Endothelial cell of umbilical vein (primary cell): ENCODE data around the gene SAMD11. TPM values are rescaled to one million over a fixed set of nuclear protein-coding genes. Genes with fewer than 3 reads are reported as not detected.

Source experiments
- BruUV-seq: library from RNA; stranded (reverse); fragments of 400-500 nt; replicated peaks from 2 replicates; lab custom pipeline; 2021; lab: Mats Ljungman, UMichigan
- CTCF ChIA-PET: fragments of 300-600, 350-600 bp; sonication (Branson Sonifier 250); formaldehyde crosslinking; loops from one replicate; lab custom pipeline; 2021; ENCODE audit warnings: antibody characterized with exemption, inconsistent platforms; lab: Charles Lee
- POLR2A ChIA-PET: fragments of 300-600, 350-600 bp; sonication (Branson Sonifier 250); formaldehyde crosslinking; loops from one replicate; lab custom pipeline; 2021; ENCODE audit warnings: antibody characterized with exemption, inconsistent platforms; lab: Charles Lee
- DNase-seq: peaks from one replicate; pipeline ENCODE4 v3.0.0-alpha.2; 2011; ENCODE audit warnings: low read depth, low spot score
- FAIRE-seq: peaks from 2 replicates; lab custom pipeline; 2011; peaks lifted over from hg19 to GRCh38; lab: Jason Lieb, UNC
- H2AFZ ChIP-seq: 2 replicates; pipeline ENCODE4 v1.6.0; 2012; ENCODE audit warnings: low read depth, low read length, control low read depth, inconsistent platforms
- H3K27ac ChIP-seq: 2 replicates; pipeline ENCODE4 v1.5.1; 2011; ENCODE audit warnings: low read depth, mild to moderate bottlenecking, control low read depth, low read length, moderate library complexity; ENCODE audit not compliant: insufficient read depth
- H3K27me3 ChIP-seq, 2 experiments: 2 replicates each; pipeline versions ENCODE4 v1.6.0 to v1.6.1; 2011; ENCODE audit warnings: low read length in 2 of 2, mixed read lengths in 1 of 2; ENCODE audit not compliant: control insufficient read depth in 2 of 2, insufficient read depth in 2 of 2
- H3K36me3 ChIP-seq, 2 experiments: 2 replicates in 1 of 2; 3 replicates in 1 of 2; pipeline ENCODE4 v1.5.1; 2011; ENCODE audit warnings: low read length in 2 of 2, mild to moderate bottlenecking in 1 of 2, moderate library complexity in 1 of 2; ENCODE audit not compliant: control insufficient read depth in 2 of 2, insufficient read depth in 2 of 2; ENCODE audit errors: extremely low read depth in 1 of 2
- H3K4me1 ChIP-seq: 3 replicates; pipeline ENCODE4 v1.5.1; 2011; ENCODE audit warnings: mild to moderate bottlenecking, low read length; ENCODE audit not compliant: control insufficient read depth, insufficient read depth; ENCODE audit errors: extremely low read depth
- H3K4me2 ChIP-seq: 2 replicates; pipeline ENCODE4 v1.6.1; 2011; ENCODE audit warnings: low read length, control low read depth, mixed read lengths; ENCODE audit not compliant: insufficient read depth
- H3K4me3 ChIP-seq, 3 experiments: fragments of 200-600 bp in 1 of 3; sonication (generic), shearing (Covaris generic) in 1 of 3; replicated peaks in 1 of 3; 2 replicates each; pipeline ENCODE4 v1.5.1; 2011 to 2016; ENCODE audit warnings: control low read depth in 3 of 3, low read length in 3 of 3, mild to moderate bottlenecking in 2 of 3, inconsistent platforms in 1 of 3, low read depth in 1 of 3, moderate library complexity in 1 of 3; ENCODE audit not compliant: insufficient read depth in 1 of 3
- H3K79me2 ChIP-seq: 2 replicates; pipeline ENCODE4 v1.6.0; 2012; ENCODE audit warnings: low read length, inconsistent platforms; ENCODE audit not compliant: control insufficient read depth, insufficient read depth
- H3K9ac ChIP-seq: replicated peaks from 2 replicates; pipeline ENCODE3; 2011; ENCODE audit warnings: low read length, control low read depth; ENCODE audit not compliant: insufficient read depth; ENCODE audit errors: extremely low read depth
- H3K9me1 ChIP-seq: replicated peaks from 3 replicates; pipeline ENCODE4 v1.6.0; 2011; ENCODE audit warnings: mild to moderate bottlenecking, low read length; ENCODE audit not compliant: control insufficient read depth, insufficient read depth; ENCODE audit errors: extremely low read depth
- H3K9me3 ChIP-seq: replicated peaks from 2 replicates; pipeline ENCODE4 v1.5.1; 2012; ENCODE audit warnings: low read length, inconsistent platforms; ENCODE audit not compliant: control insufficient read depth, insufficient read depth
- H4K20me1 ChIP-seq: replicated peaks from 2 replicates; pipeline ENCODE3; 2011; ENCODE audit warnings: mild to moderate bottlenecking, low read length; ENCODE audit not compliant: control insufficient read depth, insufficient read depth; ENCODE audit errors: extremely low read depth
- EZH2 ChIP-seq: IDR thresholded peaks from 2 replicates; pipeline ENCODE4 v1.6.1; 2012; ENCODE audit warnings: borderline replicate concordance, low read depth, mild to moderate bottlenecking, moderate library complexity, low read length, inconsistent platforms; ENCODE audit not compliant: severe bottlenecking
- JUN ChIP-seq: IDR thresholded peaks from 2 replicates; pipeline ENCODE4 v1.6.1; 2011; ENCODE audit warnings: borderline replicate concordance, low read depth; ENCODE audit not compliant: insufficient read length, insufficient read depth
- MYC ChIP-seq: IDR thresholded peaks from one replicate; pipeline ENCODE4 v1.6.1; 2011; ENCODE audit warnings: mild to moderate bottlenecking, low read depth, low read length
- dilution Hi-C: fragments of 300-500 bp; cut with MboI; formaldehyde crosslinking; loops from one replicate; pipeline ENCODE4 v1.15.0; 2019; ENCODE audit warnings: low sequenced_read_pairs; ENCODE audit not compliant: extremely low pct_ligation_motif_present
- intact Hi-C: fragments of 100-400 bp; cut with micrococcal nuclease; formaldehyde crosslinking; loops from one replicate; pipeline ENCODE4 v1.10.0; 2022
- polyA plus RNA-seq, 4 experiments: library from polyadenylated mRNA; depleted of rRNA in 3 of 4; stranded (reverse) in 3 of 4; unstranded in 1 of 4; fragments of >200 nt; gene quantifications; 2 replicates each; pipeline versions ENCODE4 v1.2.1 to v1.2.3, GENCODE V29; 2011 to 2012; ENCODE audit warnings: missing spikeins in 1 of 4
- total RNA-seq: library from RNA; stranded (reverse); gene quantifications from 2 replicates; pipeline ENCODE4 v1.2.3, GENCODE V29; 2021

SAMD11 gene
- total and polyA plus RNA-seq, 2 donors (not counting 3 experiments of a cell fraction or from before 2014, with no cell fraction given): not detected

DNA sequence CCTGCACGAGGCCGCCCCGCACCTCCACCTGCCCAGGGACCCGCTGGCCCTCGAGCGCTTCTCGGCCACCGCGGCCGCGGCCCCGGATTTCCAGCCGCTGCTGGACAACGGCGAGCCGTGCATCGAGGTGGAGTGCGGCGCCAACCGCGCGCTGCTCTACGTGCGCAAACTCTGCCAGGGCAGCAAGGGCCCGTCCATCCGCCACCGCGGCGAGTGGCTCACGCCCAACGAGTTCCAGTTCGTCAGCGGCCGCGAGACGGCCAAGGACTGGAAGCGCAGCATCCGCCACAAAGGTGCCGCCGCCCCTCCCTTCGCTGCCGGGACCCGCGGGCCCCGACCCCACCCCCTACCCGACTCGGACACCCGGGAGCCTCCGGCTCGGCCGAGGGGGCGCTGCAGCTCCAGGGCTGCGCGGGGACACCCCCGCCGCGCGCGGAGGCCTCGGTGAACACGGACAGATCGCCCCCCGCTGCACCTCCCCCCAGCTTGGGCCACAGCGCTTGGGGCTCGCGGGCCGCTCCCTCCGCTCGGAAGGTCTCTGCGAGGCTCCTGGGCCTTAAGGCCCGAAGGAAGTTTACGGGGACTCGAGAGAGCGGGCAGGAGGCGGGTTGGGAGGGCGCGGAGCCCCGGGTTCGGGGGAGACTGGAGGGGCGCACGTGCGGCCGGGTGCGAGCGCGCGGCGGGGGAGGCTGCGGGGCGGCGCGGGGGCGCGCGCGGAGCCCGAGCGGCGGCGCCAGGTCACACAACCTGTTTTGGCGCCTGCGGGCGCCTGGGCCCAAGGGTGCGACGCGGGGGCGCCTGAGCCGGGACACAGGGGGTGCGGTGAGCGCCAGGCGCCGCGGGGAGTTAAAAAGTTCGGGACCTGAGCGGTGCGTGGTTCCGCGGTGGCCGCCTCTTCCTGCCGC lies 1.2 kb downstream of the SAMD11 start:
- Histone ChIP-seq H3K4me2 (no peak overlapping the region), H3K4me3 (peak overlapping the region in 1 of 3 experiments; percentile 3), H3K4me1 (no peaks in the 10 kb centered on the region), H3K27me3 (peaks cover 20 to 27% of the 10 kb centered on the region in 2 experiments), H3K9ac (no peak overlapping the region), H2AFZ (no peak overlapping the region), H3K9me3 (no peaks in the 10 kb centered on the region), H3K27ac (no peak overlapping the region), H3K36me3 (no peaks in the 10 kb centered on the region), H3K79me2 (no peaks in the 10 kb centered on the region), H3K9me1 (no peaks in the 10 kb centered on the region), H4K20me1 (no peaks in the 10 kb centered on the region)
- dilution Hi-C loops: no loop called here
- DNase-seq (peak; percentile 15), FAIRE-seq (no peak)
- intact Hi-C loops: loop anchor here (5.0 kb wide), 1 partner anchor 32 kb away; the partner anchor contains the start of gene NOC2L
- POLR2A ChIA-PET: no interaction called here
- TF ChIP-seq EZH2: peak; percentile 96
- TF ChIP-seq MYC: no peak
- CTCF ChIA-PET: interaction anchor here (1.4 kb wide), 1 partner anchor 13 kb away, joined by 4 read pairs; no protein-coding TSS in a partner anchor
- no TSS peak for BruUV-seq

DNA sequence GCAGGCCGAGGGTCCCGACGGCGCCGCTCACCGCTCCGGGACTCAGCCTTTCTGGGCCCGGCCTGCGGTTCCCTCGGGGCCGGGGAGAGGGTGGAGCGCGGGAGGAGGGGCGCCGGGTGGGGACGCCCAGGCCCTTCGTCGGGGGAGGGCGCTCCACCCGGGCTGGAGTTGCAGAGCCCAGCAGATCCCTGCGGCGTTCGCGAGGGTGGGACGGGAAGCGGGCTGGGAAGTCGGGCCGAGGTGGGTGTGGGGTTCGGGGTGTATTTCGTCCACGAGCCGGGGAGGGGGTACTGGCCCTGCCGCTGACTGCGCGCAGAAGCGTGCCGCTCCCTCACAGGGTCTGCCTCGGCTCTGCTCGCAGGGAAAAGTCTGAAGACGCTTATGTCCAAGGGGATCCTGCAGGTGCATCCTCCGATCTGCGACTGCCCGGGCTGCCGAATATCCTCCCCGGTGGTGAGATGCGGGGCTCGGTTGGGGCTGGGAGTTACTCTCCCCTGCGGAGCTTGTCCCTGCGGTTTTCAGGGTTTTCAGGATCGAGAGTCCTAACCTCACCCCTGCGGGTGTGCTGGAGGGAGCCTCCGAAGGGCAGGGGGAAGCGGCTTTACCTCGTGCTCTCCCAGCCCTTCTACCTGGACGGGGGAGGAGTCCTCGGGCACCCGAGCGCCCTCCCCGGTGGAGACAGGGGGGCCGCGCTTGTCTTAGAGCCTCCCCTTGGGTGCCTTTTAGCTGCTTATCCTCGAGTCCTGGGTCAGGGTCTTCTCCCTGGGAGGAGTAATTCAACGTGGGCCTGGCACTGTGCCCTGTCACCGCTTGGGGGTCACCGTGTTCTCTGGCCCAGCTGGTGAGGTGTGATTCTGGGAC lies 2.1 kb downstream of the SAMD11 start:
- no peak overlapping the region for H2AFZ ChIP-seq
- no peak overlapping the region for H3K4me3 ChIP-seq
- dilution Hi-C loops: no loop called here
- CTCF ChIA-PET: interaction anchor here (1.4 kb wide), 1 partner anchor 13 kb away, joined by 8 read pairs; no protein-coding TSS in a partner anchor
- H3K36me3 ChIP-seq: no peaks in the 10 kb centered on the region
- TF ChIP-seq EZH2 (peak; percentile 98), JUN (no peak)
- BruUV-seq: no TSS peak
- H3K4me1 ChIP-seq: no peaks in the 10 kb centered on the region
- FAIRE-seq (no peak), DNase-seq (no peak)
- H4K20me1 ChIP-seq: no peaks in the 10 kb centered on the region
- H3K79me2 ChIP-seq: no peaks in the 10 kb centered on the region
- POLR2A ChIA-PET: no interaction called here
- peaks cover 17 to 27% of the 10 kb centered on the region in 2 experiments for H3K27me3 ChIP-seq
- no peak overlapping the region for H3K27ac ChIP-seq
- intact Hi-C loops: no loop called here
- no peaks in the 10 kb centered on the region for H3K9me1 ChIP-seq
- no peaks in the 10 kb centered on the region for H3K9me3 ChIP-seq
- no peak overlapping the region for H3K4me2 ChIP-seq
- H3K9ac ChIP-seq: no peak overlapping the region
